Activated CD4-positive, CD25-positive, alpha-beta regulatory T cell (primary cell): ENCODE results near the gene CHMP2A.

Experiments used
- DNase-seq, 4 experiments: peaks; one replicate each; lab custom pipeline; 2025; lab: John Stamatoyannopoulos, UW

CHMP2A gene

DNA sequence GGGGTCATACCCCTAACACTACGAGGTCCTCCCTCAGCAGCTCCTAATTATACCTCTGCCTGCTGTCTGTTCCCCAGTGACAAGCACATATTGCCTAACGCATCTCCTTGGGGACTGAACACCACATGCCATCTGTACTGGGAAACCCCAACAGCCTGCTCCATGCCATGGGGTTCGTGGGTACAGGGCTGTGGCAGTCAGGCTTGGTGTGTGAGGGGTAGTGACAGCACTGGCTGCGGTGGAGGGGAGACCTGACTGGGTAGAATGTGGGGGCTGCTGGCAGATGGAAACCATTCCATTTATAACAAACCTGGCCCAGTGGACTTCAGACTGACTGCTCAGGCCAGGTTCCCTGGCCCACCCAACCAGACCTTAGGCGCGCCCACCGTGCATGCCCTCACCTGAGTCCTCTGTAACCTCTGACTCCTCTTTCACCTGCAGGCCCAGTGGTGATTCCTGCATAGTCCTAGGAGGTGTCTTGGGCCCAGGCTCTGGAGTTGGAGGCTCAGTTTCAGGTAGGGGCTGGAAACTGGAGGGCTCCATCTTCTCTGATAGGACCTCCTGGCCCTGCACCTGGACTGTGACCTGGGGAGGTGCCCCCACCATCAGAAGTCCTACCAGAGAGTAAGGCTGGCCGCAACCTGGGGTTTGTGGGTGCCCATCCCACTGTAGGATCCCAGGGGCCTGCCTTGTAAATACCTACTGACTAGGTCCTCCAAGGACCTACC lies 15.2 kb upstream of the CHMP2A start:
- DNase-seq = no peak

DNA sequence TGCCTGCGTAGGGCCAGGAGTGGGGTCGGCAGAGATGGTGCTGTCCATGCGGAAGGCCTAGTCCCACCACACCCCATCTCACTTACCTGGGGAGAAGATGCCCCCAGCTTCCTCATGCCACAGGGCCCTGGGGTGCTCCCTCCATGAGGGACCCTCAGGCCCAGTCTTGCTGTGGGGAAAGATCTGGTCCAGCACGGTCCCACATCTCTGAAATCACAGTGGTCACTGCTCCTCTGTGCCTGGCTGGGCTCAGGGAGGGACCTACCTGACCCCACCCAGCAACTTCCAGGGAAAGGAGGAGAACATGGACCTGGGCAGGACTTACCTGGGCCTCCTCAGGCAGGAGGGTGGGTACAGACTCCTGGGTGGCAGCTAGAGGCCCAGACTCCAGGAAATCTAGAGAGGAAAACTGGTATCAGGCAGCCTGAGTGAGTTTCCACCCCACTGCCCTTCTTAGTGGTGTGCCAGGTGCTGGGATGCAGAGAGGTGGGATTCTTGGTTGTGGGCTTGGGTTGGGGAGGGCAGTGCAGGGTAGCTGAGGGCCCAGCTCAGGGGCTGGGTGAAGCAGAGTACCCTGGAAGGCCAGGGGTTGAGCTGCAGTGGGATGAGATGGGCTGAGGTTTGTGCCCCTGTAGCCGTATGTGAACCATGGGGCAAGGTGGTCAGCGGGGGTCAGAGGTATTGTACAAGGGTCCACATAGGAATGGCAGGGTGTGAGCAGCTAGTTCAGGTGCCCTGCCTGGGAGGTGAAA lies 14.5 kb upstream of the CHMP2A start:
- no peak for DNase-seq

GRCh38 chr19:58568453-58569130 lies 13.7 kb upstream of the CHMP2A start:
- no peak for DNase-seq

DNA sequence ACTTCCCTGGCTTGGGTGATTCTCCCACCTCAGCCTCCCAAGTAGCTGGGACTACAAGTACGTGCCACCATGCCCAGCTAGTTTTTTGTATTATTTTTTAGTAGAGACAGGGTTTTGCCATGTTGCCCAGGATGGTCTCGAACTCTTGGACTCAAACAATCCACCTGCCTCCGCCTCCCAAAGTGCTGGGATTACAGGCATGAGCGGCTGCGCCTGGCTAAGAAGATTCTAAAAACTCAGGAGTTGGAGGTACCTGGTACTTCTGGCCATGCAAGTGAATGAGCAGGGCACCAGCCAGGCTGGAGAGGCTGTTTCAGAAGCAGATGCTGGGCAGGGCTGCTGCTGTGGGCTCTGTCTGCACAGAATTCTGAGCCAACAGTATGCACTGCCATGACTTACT lies 12.1 kb upstream of the CHMP2A start:
- no peak for DNase-seq

- no peak for DNase-seq
Measured at GRCh38 chr19:58563823-58564222, 8.9 kb upstream of the CHMP2A start.

DNA sequence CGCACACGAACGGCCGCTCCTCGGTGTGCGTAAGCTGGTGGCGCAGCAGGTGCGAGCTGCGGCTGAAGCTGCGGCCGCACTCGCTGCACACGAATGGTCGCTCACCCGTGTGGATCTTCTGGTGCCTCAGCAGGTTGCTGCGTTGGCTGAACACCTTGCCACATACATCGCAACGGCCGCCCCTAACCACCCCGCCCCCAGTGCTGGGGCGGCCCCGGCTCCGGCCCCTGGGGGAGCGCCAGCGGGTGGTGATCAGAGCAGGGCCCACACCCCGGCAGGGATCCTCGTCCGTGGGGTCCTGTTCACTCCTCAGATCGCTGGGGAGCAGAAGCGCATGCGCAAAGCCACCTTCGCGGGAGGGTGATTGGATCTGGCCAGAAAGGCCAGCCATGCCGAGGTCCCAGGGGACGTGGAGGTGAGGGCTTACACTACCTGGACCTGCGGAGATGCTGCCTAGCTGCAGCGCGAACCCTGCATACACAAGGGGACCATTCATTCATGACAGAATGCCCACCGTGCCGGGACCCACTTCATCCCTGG lies 8.2 kb upstream of the CHMP2A start:
- DNase-seq = no peak

DNA sequence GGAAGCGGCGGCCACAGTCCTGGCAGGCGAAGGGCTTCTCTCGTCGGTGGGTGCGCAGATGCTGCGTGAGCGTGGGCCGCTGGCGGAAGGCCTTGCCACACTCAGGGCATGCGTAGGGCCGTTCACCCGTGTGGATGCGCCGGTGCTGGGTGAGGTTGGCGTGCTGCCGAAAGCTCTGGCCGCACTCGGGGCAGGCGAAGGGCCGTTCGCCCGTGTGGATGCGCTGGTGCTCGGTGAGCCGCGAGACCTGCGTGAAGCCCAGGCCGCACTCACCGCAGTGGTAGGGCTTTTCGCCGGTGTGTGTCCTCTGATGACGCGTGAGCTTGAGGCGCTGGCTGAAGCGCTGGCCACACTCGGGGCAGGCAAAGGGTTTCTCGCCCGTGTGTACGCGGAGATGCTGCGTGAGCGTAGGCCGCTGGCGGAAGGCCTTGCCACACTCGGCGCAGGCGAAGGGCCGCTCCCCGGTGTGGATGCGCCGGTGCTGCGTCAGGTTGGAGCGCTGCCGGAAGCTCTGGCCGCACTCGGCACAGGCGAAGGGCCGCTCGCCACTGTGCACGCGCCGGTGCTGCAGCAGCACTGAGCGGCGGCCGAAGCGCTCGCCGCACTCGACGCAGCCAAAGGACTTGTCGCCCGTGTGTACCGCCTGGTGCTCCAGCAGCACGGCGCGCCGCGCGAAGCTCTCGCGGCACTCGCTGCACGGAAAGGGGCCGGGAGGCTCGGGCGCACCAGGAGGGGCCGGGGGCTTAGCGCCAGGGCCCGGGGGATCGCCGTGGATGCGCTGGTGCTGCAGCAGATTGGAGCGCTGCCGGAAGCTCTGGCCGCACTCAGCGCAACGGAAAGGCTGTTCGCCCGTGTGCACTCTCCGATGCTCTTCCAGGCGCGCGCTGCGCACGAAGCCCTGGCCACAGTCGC lies 7.5 kb upstream of the CHMP2A start:
- DNase-seq = no peak

- DNase-seq = no peak
Measured at GRCh38 chr19:58561373-58562121, 6.6 kb upstream of the CHMP2A start.

GRCh38 chr19:58560921-58561320 lies 6.0 kb upstream of the CHMP2A start:
- DNase-seq = no peak

- DNase-seq = no peak
Measured at GRCh38 chr19:58560007-58560887, 5.3 kb upstream of the CHMP2A start.

GRCh38 chr19:58559275-58560006 lies 4.5 kb upstream of the CHMP2A start:
- DNase-seq = no peak

DNA sequence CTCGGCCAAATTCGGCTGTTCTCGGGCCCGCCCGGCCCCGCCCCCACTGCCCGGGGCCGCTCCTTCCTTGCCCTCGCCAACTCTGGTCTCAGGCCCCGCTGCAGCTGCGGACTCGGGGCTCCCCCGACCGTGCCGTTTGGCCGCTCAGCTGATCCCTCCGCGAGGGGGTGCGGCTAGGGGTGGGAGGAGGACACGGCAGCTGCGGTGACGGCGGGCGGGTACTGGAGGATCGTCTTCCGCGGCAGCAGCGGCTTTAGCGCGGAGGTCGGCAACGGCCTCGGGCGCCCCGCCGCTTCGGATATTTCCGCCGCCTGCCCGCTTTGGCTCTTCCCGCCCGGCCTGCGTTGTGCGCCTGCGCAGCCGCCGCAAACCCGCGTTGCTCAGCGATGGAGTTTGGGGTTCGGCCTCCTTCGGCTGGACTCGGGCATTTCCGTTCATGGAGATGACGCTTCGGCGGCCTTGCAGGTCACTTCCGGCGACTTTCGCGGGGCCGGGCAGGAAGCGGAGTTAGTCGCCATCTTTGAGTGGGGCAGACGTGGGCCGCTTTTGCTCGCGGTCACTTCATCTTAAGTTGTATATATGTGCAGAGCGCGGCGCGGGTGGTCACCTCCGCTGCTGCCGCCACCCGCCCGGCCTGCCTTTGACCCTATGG lies 3.8 kb upstream of the CHMP2A start:
- DNase-seq = no peak

GRCh38 chr19:58558066-58558622 lies 3.2 kb upstream of the CHMP2A start, which contains the start of gene UBE2M:
TSS of gene UBE2M (minus strand) at chr19:58558611. CDS start at chr19:58558381, 230 bp downstream.
- no peak for DNase-seq

DNA sequence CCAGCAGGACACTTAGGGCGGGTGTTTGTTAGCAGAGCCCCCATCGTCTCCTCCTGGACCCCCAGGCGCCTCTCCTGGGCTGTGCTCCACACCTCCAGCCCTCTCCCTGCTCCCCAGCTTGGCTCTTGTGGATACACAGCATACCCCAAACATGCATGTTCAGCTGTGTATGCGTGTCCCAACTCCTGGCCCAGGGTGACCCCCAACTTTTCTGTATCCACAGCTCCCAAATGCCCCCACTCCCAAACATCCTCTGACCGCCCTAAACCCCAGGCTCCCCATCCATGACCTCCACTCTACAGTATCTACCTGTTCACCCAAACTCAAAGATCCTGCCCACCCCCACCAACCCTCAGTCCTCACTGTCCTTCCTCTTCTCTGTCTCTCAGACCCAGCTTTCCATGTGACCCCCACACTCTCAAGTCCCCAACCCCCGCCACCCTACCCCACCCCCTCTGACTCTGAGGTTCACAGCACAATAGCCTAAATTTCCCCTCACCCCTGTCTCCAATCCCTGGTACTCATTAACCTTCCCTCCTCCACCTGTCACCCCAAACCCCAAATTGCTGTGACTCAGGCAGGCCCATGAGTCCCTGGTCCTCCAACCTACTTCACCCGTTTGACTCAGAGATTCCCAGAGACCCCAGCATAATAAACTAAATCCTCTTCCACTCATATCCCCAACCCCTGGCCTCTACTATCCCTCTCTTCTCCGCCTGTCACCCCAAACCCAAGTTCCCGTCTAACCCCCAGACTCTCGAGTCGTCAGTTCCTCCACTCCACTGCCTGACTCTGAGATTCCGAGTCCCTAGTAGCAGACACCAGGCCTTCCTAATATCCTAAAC lies 2.5 kb upstream of the CHMP2A start:
- DNase-seq = no peak

GRCh38 chr19:58556622-58557220 lies 1.8 kb upstream of the CHMP2A start:
- DNase-seq = no peak

DNA sequence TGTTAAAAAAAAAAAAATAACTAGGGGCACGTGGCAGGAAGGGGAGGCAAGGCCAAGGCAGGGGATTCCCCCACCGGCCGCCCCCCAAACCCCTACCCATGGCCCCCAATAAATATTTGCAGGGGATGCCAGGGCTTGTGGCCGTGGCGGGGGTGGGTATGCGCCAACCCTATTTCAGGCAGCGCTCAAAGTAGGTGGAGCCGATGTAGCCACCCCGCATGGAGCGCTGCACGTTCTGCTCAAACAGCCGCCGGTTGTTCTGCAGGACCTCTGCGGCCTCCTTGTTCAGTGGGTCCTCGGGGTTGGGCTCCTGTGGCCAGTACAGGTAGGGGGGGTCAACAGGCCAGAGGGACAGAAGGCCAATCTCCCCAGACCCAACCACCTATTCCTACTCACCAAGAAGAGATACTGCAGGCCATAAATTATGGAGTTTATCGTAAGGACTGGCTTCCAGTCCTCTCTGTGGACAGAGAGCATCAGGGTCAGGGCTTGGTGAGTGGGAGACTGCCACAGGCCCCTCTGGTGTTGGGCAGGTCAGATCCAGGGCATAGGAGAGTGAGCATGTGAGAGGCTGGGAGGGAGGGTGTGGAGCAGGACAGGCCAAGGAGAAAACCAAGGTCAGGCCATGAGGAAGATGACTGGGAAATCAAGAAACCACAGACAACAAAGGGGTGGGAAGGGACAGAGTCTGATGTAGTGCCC lies 1.2 kb upstream of the CHMP2A start:
- no peak for DNase-seq
